Stimulated activated naive B cell treated with anti-CD40 and anti-IgM and Interleukin-4, amounts not matched to agents 10 μg/mL and 1 μg/mL and 100 μg/mL, for 72 hours (primary cell): Measurements from ENCODE around the gene PIK3CA.
"Not testable (repeated sequence)": the region's sequence is repeated elsewhere in the genome, so short reads cannot be mapped to it uniquely, and the experiment has no call there.

Source experiments
- ATAC-seq, 2 donors: fragments of 150-1000 bp; cut with Tn5 transposase; replicated peaks; 2 replicates each; pipeline ENCODE4 v1.10.0; 2021; ENCODE audit warnings: moderate library complexity in 1 of 2
- DNase-seq: peaks from one replicate; pipeline ENCODE4 v3.0.0; 2021
- H3K27ac Mint-ChIP-seq: one replicate; pipeline ENCODE4 v1.8.0; 2022; ENCODE audit warnings: mild to moderate bottlenecking, mixed read lengths
- H3K27me3 Mint-ChIP-seq, 2 donors: one replicate each; pipeline ENCODE4 v1.8.0; 2022; ENCODE audit warnings: mixed read lengths in 2 of 2
- H3K36me3 Mint-ChIP-seq, 2 donors: one replicate each; pipeline ENCODE4 v1.8.0; 2022; ENCODE audit warnings: mixed read lengths in 2 of 2, mild to moderate bottlenecking in 1 of 2
- H3K4me1 Mint-ChIP-seq, 2 donors: one replicate each; pipeline ENCODE4 v1.8.0; 2022; ENCODE audit warnings: mixed read lengths in 2 of 2, mild to moderate bottlenecking in 1 of 2
- H3K4me3 Mint-ChIP-seq, 2 donors: one replicate each; pipeline ENCODE4 v1.8.0; 2022; ENCODE audit warnings: mild to moderate bottlenecking in 2 of 2, mixed read lengths in 2 of 2, moderate library complexity in 1 of 2
- H3K9me3 Mint-ChIP-seq, 2 donors: one replicate each; pipeline ENCODE4 v1.8.0; 2022; ENCODE audit warnings: mixed read lengths in 2 of 2, mild to moderate bottlenecking in 1 of 2

The PIK3CA gene

DNA sequence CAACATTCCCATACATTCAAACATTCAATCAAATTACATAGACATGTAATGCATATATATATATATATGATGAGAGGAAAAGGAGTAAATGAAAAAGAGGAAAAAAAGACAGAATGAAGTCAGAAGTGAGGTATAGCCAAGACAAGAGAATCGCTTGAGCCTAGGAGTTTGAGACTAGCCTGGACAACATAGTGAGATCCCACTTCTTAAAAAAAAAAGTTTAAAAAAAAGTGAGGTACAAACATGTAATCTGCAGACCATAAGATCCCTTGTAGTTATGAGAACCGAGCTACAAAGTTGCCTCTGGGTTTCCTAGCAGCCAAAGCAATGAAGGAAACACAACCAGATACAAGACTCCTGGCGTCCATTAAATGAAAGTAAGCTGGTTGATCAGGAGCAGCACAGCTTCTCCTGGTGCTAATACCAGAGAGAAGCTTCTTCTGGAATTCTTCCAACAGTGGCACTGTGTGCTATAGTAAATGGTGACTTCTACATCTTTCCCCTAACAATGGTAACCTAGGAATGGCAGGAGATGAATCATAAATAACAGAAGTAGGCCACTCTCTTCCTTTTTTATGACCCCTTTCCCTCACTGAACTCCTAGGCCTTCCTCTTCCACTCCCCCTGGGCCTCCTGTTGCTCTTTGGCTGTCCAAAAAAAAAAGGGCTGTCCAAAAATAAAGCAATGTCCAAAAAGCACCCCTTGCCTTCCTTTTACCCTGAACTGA lies 99.3 kb downstream of the PIK3CA start:
- ATAC-seq (no peak), DNase-seq (no peak)
- Mint-ChIP-seq H3K9me3 (no peaks in the 10 kb centered on the region), H3K4me3 (no peak overlapping the region), H3K27ac (peak overlapping the region; percentile 65), H3K36me3 (peaks cover 9 to 25% of the 10 kb centered on the region in 2 donors), H3K27me3 (no peaks in the 10 kb centered on the region), H3K4me1 (no peaks in the 10 kb centered on the region)

DNA sequence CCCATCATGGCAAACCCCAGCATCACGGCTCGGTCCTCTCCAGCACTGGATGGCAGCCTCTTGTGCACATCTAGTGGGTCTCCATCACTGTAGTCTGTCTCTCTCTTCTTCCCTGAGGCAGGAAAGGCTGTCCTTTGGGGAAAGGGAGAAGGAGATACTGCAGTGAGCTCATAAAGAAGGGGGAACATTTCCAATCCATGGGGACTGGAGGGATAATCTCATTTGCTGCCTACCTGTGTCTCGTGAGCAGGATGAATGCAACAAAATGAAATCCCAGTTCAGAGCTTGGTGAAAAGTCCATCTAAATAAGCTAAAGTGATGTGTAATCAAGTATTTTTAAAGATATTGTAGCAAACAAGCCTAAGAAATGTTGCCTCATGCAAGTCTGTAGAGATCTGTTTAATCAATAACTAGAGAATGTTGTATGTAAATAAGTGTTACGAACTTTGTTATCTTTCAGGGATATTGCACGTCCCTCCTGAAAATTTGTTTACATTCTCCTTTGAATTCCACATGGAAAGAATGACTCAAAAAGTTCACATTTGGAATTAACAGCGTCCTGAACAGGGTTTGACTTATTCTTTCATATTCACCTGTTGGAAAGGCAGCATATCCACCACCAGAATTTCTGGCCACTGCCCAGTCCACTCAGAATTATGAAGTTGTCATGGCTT lies 102.8 kb downstream of the PIK3CA start, which contains the start of gene KCNMB3:
Gene KCNMB3, minus strand, starts transcription at position 312 of the 674 bp plus-strand sequence. Its CDS starts 124 bp downstream, at position 188.
- DNase-seq: no peak
- no peak for ATAC-seq
- Mint-ChIP-seq H3K4me3 (no peak within 1 kb of the TSS), H3K4me1 (peaks cover 2 to 6% of the 10 kb centered on the region in 2 donors), H3K36me3 (peaks cover 9 to 26% of the 10 kb centered on the region in 2 donors), H3K27me3 (no peaks in the 10 kb centered on the region), H3K27ac (no peak within 1 kb of the TSS), H3K9me3 (no peaks in the 10 kb centered on the region)

DNA sequence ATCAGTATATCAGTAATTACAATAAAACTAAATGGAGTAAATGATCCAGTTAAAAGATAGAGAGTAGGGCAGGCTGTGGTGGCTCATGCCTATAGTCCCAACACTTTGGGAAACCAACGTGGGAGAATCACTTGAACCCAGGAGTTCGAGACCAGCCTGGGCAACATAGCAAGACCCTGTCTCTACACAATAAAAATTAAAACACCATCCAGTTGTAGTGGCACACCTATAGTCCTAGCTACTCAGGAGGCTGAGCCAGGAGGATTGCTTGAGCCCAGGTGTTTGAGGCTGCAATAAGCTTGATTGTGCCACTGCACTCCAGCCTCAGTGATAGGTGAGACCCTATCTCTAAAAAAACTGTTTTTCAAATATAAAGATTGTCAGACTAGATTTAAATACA lies 108.7 kb downstream of the PIK3CA start:
- Mint-ChIP-seq H3K27ac (no peak overlapping the region), H3K27me3 (no peaks in the 10 kb centered on the region), H3K4me1 (peaks cover 20 to 32% of the 10 kb centered on the region in 2 donors), H3K4me3 (no peak overlapping the region), H3K36me3 (peaks cover 0 to 7% of the 10 kb centered on the region in 2 donors), H3K9me3 (peaks cover 0 to 6% of the 10 kb centered on the region in 2 donors)
- ATAC-seq (no peak), DNase-seq (no peak)

DNA sequence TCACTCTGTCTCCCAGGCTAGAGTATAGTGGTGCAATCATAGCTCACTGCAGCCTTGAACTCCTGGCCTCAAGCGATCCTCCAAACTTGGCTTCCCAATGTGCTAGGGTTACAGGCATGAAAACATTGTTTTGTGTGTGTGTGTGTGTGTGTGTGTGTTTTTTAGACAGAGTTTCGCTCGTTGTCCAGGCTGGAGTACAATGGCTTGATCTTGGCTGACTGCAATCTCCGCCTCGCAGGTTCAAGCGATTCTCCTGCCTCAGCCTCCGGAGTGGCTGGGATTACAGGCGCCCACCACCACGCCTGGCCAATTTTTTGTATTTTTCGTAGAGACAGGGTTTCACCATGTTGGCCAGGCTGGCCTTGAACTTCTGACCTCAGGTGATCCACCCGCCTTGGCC lies 109.6 kb downstream of the PIK3CA start:
- H3K27me3 Mint-ChIP-seq, DNase-seq, ATAC-seq, H3K9me3 Mint-ChIP-seq, H3K4me3 Mint-ChIP-seq, H3K36me3 Mint-ChIP-seq, H3K27ac Mint-ChIP-seq: not testable (repeated sequence)
- peaks cover 20 to 32% of the 10 kb centered on the region in 2 donors for H3K4me1 Mint-ChIP-seq

DNA sequence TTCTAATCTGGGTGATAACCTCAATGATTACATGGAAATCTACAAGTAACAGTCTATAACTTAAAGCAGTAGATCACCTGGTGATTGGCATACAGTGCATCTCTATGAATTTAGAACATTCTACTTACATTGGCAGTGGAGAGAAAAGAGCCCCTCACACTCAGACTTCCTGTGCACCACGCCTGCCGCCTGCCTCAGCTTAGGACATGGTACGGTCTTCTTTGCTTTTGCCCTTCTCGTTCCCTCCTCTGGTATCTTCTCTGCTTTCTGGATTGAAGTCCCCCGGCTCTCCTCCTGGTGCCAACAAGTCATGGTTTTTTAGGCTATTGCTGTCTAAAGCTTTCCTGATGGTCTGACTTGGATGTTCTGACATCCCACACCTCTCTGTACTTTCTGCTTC lies 110.7 kb downstream of the PIK3CA start:
- H3K4me3 Mint-ChIP-seq: no peak overlapping the region
- H3K9me3 Mint-ChIP-seq: peaks cover 0 to 6% of the 10 kb centered on the region in 2 donors
- H3K36me3 Mint-ChIP-seq: peaks cover 1 to 7% of the 10 kb centered on the region in 2 donors
- no peak overlapping the region for H3K27ac Mint-ChIP-seq
- H3K4me1 Mint-ChIP-seq: peaks cover 20 to 32% of the 10 kb centered on the region in 2 donors
- H3K27me3 Mint-ChIP-seq: no peaks in the 10 kb centered on the region
- no peak for ATAC-seq
- no peak for DNase-seq

DNA sequence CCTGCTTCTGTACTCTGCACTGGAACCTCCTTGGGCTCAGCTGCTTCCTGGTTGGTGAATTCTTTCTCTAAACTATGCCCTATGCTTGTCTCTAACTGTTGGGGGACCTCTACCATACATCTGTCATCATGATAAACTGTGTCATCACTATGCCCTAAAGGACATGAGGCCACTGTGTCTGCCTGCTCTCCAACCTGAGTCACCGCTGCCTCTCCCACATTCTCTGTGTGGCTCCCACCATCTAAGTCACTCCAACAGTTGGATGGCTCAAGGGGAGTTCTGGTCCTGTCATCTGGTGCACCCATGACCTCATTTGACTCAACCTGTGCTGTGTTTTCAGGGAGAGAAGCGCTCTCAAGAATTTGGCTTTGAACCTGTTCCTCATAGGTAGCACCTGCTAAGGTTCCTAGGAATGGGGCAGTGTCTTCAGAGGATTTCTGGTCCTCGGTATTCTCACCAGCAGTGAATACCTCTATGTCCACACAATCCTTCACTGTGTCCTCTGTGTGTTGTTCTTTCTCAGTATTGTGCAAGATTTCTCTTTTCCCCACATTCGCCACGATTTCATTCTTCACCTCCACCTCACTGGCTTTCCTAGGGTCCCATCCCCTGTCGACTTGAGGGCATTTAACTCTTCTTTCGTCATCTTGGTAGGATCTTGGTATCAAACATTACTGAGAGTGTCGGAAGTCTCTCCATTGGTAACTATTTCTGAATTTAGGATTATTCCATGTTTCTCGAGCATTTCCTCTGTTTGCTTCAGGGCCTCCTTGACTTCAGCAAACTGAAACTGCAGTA lies 112.0 kb downstream of the PIK3CA start:
- not testable (repeated sequence) for H3K36me3 Mint-ChIP-seq, H3K27me3 Mint-ChIP-seq, H3K9me3 Mint-ChIP-seq, DNase-seq, H3K27ac Mint-ChIP-seq, ATAC-seq
- H3K4me3 Mint-ChIP-seq: peak overlapping the region; percentile 80 to 84
- H3K4me1 Mint-ChIP-seq: peaks cover 26 to 35% of the 10 kb centered on the region in 2 donors

DNA sequence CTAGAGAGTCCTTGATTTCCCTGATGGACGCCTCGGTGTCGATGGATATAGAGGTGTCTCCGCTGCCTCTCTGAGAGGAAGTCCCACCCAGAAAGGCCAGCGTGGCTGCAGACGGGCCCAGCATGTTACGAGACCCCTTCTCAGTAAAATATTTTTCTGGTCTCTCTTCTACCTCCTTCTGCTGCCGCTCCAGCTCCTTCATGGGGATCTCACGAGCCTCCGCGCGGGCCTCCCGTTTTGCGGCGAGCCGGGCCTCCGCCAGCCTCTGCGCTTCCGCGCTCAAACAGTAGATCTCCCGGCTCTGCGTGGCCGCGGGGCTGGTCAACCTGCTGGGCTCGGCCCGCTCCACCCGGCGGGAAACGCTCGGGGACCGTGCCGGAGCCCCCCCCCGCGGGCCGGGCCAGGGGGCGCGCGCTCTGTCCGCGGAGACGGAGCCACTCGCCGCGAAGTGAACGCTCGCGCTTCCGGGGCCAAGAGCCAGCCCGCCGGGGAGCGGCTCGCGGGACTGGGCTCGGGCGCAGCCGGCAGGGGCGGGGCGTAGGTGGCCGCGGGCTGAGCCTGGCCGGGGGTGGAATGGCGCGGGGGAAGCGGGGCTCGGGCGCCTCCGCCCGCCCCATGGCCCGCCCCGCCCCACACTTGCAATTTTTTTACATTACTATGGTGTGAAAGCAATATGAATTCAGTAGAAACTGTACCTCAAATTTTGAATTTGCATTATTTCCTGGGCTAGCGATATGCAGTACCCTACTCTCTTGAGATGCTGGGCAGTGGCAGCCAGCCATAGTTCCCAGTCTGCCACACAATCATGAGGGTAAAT lies 113.0 kb downstream of the PIK3CA start:
- Mint-ChIP-seq H3K27me3 (no peaks in the 10 kb centered on the region), H3K9me3 (peaks cover 0 to 6% of the 10 kb centered on the region in 2 donors), H3K4me3 (peak overlapping the region; percentile 80 to 84), H3K27ac (peak overlapping the region; percentile 68), H3K4me1 (peaks cover 32 to 38% of the 10 kb centered on the region in 2 donors), H3K36me3 (peaks cover 1 to 4% of the 10 kb centered on the region in 2 donors)
- peak; percentile 66 for DNase-seq
- peak; percentile 72 to 81 for ATAC-seq

DNA sequence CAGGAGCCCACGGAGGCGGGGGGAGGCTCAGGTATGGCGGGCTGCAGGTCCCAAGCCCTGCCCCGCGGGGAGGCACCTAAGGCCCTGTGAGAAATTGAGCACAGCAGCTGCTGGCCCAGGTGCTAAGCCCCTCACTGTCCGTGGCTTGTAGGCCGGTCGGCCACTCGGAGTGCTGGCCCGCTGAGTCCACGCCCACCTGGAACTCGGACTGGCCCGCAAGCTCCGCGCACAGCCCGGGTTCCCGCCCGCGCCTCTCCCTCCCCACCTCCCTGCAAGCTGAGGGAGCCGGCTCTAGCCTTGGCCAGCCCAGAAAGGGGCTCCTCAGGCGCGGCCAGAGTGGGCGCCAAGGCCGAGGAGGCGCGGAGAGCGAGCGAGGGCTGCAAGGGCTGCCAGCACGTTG lies 115.0 kb downstream of the PIK3CA start:
- Mint-ChIP-seq H3K27me3 (no peaks in the 10 kb centered on the region), H3K4me1 (peaks cover 42 to 51% of the 10 kb centered on the region in 2 donors), H3K36me3 (peaks cover 1 to 4% of the 10 kb centered on the region in 2 donors), H3K4me3 (no peak overlapping the region), H3K27ac (no peak overlapping the region), H3K9me3 (peaks cover 0 to 6% of the 10 kb centered on the region in 2 donors)
- DNase-seq (no peak), ATAC-seq (no peak)

DNA sequence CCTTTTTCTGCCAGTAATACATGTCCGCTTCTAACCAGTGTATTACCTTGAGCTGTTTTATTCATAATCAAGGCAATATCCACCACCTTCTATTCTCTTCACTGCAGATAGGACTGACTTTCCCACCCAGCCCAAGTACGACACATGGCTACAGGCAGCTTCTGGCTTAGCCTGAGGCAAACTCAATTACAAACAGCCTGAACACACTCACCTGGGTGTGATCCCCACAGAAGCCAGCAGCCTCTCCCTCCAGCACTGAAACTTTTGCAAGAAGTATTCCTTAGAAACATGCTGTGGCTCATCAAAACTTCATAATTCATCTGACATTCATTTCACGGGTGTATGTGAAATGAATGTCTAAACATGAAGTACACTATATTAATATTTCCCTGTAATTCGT lies 116.3 kb downstream of the PIK3CA start:
- no peak for ATAC-seq
- H3K9me3 Mint-ChIP-seq: peaks cover 0 to 4% of the 10 kb centered on the region in 2 donors
- H3K27me3 Mint-ChIP-seq: no peaks in the 10 kb centered on the region
- peaks cover 46 to 54% of the 10 kb centered on the region in 2 donors for H3K4me1 Mint-ChIP-seq
- no peak overlapping the region for H3K27ac Mint-ChIP-seq
- H3K4me3 Mint-ChIP-seq: no peak overlapping the region
- no peak for DNase-seq
- H3K36me3 Mint-ChIP-seq: peaks cover 1 to 4% of the 10 kb centered on the region in 2 donors

DNA sequence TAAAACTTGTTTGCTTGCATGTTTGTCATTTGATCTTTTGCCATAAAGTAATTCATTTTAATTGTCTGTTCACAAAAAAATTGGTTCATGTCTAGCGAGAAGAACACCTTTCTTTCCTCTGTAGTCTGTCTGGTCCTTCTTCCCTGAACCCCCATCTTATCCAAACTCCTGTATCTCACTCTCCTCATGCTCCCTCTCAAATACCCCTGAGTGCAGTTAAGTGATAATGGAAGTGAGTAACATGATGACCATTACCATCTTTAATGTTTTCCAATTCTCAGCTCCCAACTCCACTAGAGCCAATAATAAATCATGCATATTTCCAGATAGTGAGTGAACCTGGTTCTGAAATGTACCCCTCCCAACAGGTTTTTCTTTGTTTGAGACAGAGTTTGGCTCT lies 116.9 kb downstream of the PIK3CA start:
- Mint-ChIP-seq H3K27me3 (no peaks in the 10 kb centered on the region), H3K27ac (peak overlapping the region; percentile 90), H3K9me3 (peaks cover 0 to 2% of the 10 kb centered on the region in 2 donors), H3K4me3 (no peak overlapping the region), H3K4me1 (peaks cover 40 to 49% of the 10 kb centered on the region in 2 donors), H3K36me3 (peaks cover 1 to 4% of the 10 kb centered on the region in 2 donors)
- DNase-seq (no peak), ATAC-seq (no peak)

DNA sequence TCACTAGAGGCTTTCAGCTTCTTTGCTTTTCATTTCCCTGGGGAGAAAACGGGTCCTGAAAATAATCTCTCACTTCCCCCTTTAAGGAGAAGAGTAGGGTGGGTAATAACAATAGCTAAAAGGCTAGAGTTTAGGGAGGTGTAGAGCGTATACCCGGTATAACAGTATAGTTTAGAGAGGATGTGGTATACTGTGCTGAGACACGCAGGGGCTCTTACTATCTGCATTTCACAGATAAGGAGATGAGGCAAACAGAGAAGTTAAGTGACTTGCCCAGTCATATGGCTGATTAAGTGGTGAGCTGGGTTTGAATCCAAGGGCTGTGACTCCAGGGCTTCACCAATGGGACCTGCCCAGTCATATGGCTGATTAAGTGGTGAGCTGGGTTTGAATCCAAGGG lies 117.7 kb downstream of the PIK3CA start:
- ATAC-seq: peak; percentile 89
- Mint-ChIP-seq H3K27ac (peak overlapping the region; percentile 90), H3K4me1 (peaks cover 34 to 41% of the 10 kb centered on the region in 2 donors), H3K4me3 (peak overlapping the region; percentile 64 to 70), H3K9me3 (no peaks in the 10 kb centered on the region), H3K36me3 (peaks cover 0 to 1% of the 10 kb centered on the region in 2 donors), H3K27me3 (no peaks in the 10 kb centered on the region)
- peak; percentile 54 for DNase-seq

DNA sequence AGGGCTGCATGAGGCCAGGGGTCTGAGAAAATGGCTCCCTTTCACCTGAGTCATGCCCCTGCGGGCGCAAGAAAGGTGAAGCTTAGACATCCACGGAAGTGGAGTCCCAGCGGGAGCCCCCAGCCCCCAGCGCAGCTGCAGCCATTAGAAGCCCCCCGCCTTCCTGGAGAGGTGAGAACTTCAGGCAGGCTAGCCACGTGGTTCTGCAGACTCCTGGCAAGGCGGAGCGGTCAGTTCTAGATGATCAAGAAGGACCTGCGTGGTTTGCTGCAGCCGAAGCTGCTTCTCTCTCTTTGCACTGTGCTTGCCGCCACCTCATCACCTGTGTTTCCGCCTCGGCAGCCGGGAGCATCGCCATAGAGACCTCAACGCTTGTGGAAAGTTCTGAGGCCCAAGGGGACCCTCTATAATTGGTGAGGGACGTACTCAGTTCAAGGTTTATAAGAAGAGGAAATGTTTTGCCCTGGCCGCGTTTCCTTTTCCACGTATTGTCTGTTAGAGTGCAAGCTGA lies 118.6 kb downstream of the PIK3CA start:
- DNase-seq (peak; percentile 60), ATAC-seq (peak; percentile 69 to 73)
- no peaks in the 10 kb centered on the region for H3K9me3 Mint-ChIP-seq
- H3K4me3 Mint-ChIP-seq: peak overlapping the region; percentile 64 to 70
- peak overlapping the region; percentile 90 for H3K27ac Mint-ChIP-seq
- H3K36me3 Mint-ChIP-seq: peaks cover 0 to 1% of the 10 kb centered on the region in 2 donors
- H3K27me3 Mint-ChIP-seq: no peaks in the 10 kb centered on the region
- peaks cover 32 to 38% of the 10 kb centered on the region in 2 donors for H3K4me1 Mint-ChIP-seq

DNA sequence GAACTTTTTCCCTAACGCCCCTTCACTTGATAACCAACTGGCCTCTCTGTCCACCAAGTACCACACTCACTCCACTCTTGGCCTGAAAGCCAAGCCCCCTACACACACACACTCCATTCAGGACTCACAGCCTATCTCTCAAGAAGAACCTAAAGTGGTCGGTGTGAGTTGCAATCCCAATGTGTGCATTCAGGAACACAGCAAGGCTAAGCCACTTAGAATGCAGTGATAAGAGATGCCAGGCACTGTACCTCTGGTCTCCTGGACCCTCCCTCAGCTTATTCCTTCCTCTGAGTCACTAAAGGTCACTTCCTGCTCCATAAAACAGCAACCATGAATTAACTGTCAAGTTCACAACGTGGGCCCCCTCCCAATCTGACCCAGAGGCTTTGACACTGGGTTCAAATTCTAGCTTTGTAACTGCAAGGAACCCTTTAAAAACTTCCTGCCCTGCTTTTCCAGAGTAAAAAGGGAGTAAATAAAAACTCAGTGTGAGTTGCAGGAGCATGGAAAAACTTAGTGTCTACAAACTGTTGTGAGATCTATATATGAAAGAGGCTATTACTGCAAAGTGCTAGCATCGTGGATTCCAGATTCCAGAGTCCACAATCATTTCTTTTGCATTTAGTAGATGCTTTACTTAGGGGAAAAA lies 120.4 kb downstream of the PIK3CA start:
- no peaks in the 10 kb centered on the region for H3K9me3 Mint-ChIP-seq

More for the DNA sequence above, 120.4 kb downstream of the PIK3CA start:
- ATAC-seq (no peak), DNase-seq (no peak)
- peak overlapping the region; percentile 21 for H3K27ac Mint-ChIP-seq
- H3K27me3 Mint-ChIP-seq: no peaks in the 10 kb centered on the region
- H3K4me1 Mint-ChIP-seq: peaks cover 35 to 43% of the 10 kb centered on the region in 2 donors
- no peak overlapping the region for H3K4me3 Mint-ChIP-seq
- no peaks in the 10 kb centered on the region for H3K36me3 Mint-ChIP-seq
